H1 (cell line): ENCODE results near the gene DBF4B.

Experiments used
- ASH2L ChIP-seq: fragments of 200-600, 300-600 bp; sonication (generic); IDR thresholded peaks from one replicate; pipeline ENCODE4 v1.7.1; 2017; ENCODE audit warnings: low read length
- BRCA1 ChIP-seq: IDR thresholded peaks from 2 replicates; pipeline ENCODE4 v1.6.1; 2012; ENCODE audit warnings: low read depth, low read length, improper control_type of control experiment
- EP300 ChIP-seq, 2 experiments: IDR thresholded peaks; 1 replicate in 1 of 2; 2 replicates in 1 of 2; pipeline ENCODE4 v1.6.1; 2011 to 2012; ENCODE audit warnings: low read depth in 2 of 2, low read length in 2 of 2, mild to moderate bottlenecking in 2 of 2, borderline replicate concordance in 1 of 2, inconsistent platforms in 1 of 2, moderate library complexity in 1 of 2
- JUN ChIP-seq: IDR thresholded peaks from 2 replicates; pipeline ENCODE4 v1.6.1; 2011; ENCODE audit warnings: low read depth, mild to moderate bottlenecking, improper control_type of control experiment, low read length
- PHF8 ChIP-seq: fragments of 200-600 bp; sonication (generic); conservative IDR thresholded peaks from 2 replicates; pipeline ENCODE4 v1.7.1; 2012; ENCODE audit warnings: low read depth, mild to moderate bottlenecking, inconsistent platforms, low read length, moderate library complexity
- POLR2AphosphoS5 ChIP-seq: IDR thresholded peaks from 2 replicates; pipeline ENCODE4 v1.6.1; 2011; ENCODE audit warnings: low read depth, low read length
- SIX5 ChIP-seq: IDR thresholded peaks from 2 replicates; pipeline ENCODE4 v1.6.1; 2011; ENCODE audit warnings: mild to moderate bottlenecking, low read depth, low read length
- SP1 ChIP-seq: IDR thresholded peaks from 2 replicates; pipeline ENCODE4 v1.6.1; 2011; ENCODE audit warnings: low read depth, low read length
- TEAD4 ChIP-seq: IDR thresholded peaks from 2 replicates; pipeline ENCODE4 v1.6.1; 2012; ENCODE audit warnings: low read depth, low read length, inconsistent platforms, mixed read lengths
- TF ChIP-seq, protein P1 (sequence below), 3 experiments: IDR thresholded peaks; 1 replicate in 2 of 3; 2 replicates in 1 of 3; pipeline versions ENCODE4 v1.5.1 to v1.6.1; 2011; ENCODE audit warnings: low read length in 3 of 3, mild to moderate bottlenecking in 3 of 3, inconsistent platforms in 2 of 3, low read depth in 1 of 3, moderate library complexity in 1 of 3; ENCODE audit not compliant: insufficient read depth in 1 of 3; ENCODE audit errors: control extremely low read depth in 1 of 3

DNA sequence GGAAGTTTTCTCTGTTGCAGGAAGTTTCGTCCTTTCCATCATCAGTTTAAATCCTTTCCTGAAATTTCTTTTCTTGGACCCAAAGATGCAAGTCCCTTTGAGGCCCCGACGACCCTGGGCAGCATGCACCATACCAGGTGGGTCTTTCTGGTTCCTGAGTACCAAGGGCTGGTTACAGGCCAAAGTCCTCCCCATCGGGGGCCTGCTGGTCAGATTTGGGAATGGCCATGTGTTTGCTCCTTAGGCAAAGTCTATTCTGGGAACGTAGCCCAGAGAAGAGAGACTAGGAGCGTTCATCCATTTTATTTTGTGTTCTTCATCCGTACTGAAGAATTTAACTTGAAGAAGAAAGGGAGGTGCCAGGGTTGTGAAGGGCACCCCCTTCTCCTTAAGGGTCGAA lies 32.9 kb downstream of the DBF4B start:
- no peak for TF ChIP-seq PHF8
- no peak for TF ChIP-seq ASH2L
- TF ChIP-seq EP300 (IDR thresholded peaks at IDR 0.05; ENCODE audit: borderline replicate concordance in 1 of 2, low read depth in 2 of 2, low read length in 2 of 2): no peak
- no peak for TF ChIP-seq TEAD4
- TF ChIP-seq, protein P1, sequence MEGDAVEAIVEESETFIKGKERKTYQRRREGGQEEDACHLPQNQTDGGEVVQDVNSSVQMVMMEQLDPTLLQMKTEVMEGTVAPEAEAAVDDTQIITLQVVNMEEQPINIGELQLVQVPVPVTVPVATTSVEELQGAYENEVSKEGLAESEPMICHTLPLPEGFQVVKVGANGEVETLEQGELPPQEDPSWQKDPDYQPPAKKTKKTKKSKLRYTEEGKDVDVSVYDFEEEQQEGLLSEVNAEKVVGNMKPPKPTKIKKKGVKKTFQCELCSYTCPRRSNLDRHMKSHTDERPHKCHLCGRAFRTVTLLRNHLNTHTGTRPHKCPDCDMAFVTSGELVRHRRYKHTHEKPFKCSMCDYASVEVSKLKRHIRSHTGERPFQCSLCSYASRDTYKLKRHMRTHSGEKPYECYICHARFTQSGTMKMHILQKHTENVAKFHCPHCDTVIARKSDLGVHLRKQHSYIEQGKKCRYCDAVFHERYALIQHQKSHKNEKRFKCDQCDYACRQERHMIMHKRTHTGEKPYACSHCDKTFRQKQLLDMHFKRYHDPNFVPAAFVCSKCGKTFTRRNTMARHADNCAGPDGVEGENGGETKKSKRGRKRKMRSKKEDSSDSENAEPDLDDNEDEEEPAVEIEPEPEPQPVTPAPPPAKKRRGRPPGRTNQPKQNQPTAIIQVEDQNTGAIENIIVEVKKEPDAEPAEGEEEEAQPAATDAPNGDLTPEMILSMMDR (IDR thresholded peaks at IDR 0.05; ENCODE audit: control extremely low read depth in 1 of 3, insufficient read depth in 1 of 3, low read depth in 1 of 3, low read length in 3 of 3): no peak
- no peak for TF ChIP-seq SIX5
- TF ChIP-seq POLR2AphosphoS5: no peak
- no peak for TF ChIP-seq SP1
- no peak for TF ChIP-seq BRCA1
- no peak for TF ChIP-seq JUN
